SH-SY5Y (cell line): ENCODE results near the gene AQP9.

ENCODE experiments used
- GATA2 ChIP-seq: IDR thresholded peaks from 2 replicates; pipeline ENCODE4 v1.6.1; 2011; ENCODE audit warnings: mild to moderate bottlenecking, low read depth, low read length
- GATA3 ChIP-seq: IDR thresholded peaks from 2 replicates; pipeline ENCODE4 v1.6.1; 2011; ENCODE audit warnings: low read depth, mild to moderate bottlenecking, low read length, moderate library complexity

GRCh38 chr15:58142827-58143461 is 4.8 kb downstream of the AQP9 start:
- TF ChIP-seq GATA3 (no peak), GATA2 (no peak)
